Psoas muscle (tissue), 8 donors: Measurements from ENCODE around the gene KDM7A. TPM values are rescaled to one million over a fixed set of nuclear protein-coding genes. Genes with fewer than 3 reads are reported as not detected.
A peak's percentile ranks its signal among the peaks of the same experiment; 100 is the strongest.

Source experiments
- ATAC-seq, 4 donors: fragments of 200-7000 bp; cut with Tn5 transposase; one replicate each; pipeline ENCODE4 v1.9.1; 2020; ENCODE audit warnings: moderate library complexity in 3 of 4, mild to moderate bottlenecking in 2 of 4
- DNase-seq, 2 donors: peaks; one replicate each; pipeline ENCODE4 v3.0.0-alpha.2; 2020
- H3K27ac ChIP-seq: fragments of 200-600 bp; one replicate; pipeline ENCODE4 v1.8.0; 2022
- H3K27me3 ChIP-seq, 3 donors: fragments of 200-600 bp in 1 of 3; one replicate each; pipeline versions ENCODE4 v1.6.1 to v1.8.0; 2013 to 2022; ENCODE audit warnings: low read length in 2 of 3, mild to moderate bottlenecking in 2 of 3, moderate library complexity in 1 of 3; ENCODE audit not compliant: insufficient read depth in 3 of 3
- H3K36me3 ChIP-seq, 2 donors: fragments of 200-600 bp in 1 of 2; one replicate each; pipeline versions ENCODE4 v1.6.1 to v1.8.0; 2013 to 2022; ENCODE audit warnings: low read depth in 1 of 2, mild to moderate bottlenecking in 1 of 2, moderate library complexity in 1 of 2; ENCODE audit not compliant: insufficient read depth in 1 of 2
- H3K4me1 ChIP-seq: fragments of 200-600 bp; one replicate; pipeline ENCODE4 v1.8.0; 2022
- H3K4me3 ChIP-seq: fragments of 200-600 bp; one replicate; pipeline ENCODE4 v1.8.0; 2022; ENCODE audit warnings: mild to moderate bottlenecking
- H3K9me3 ChIP-seq: fragments of 200-600 bp; one replicate; pipeline ENCODE4 v1.8.0; 2022
- CTCF ChIP-seq: fragments of 200-600 bp; IDR thresholded peaks from one replicate; pipeline ENCODE4 v1.8.0; 2022; ENCODE audit warnings: antibody characterized with exemption
- WGBS, 3 donors: extraction: QIAGEN DNeasy Blood & Tissue Kit; methylation state at CpG; one replicate each; pipeline versions ENCODE4 v1.1.6 to v1.1.7; 2013; 5-methylcytosine and 5-hydroxymethylcytosine counted together
- intact Hi-C, 2 donors: fragments of 100-400 bp; cut with DNase I; formaldehyde crosslinking; loops; one replicate each; pipeline versions ENCODE4 v1.11.0 to v1.14.2; 2022
- polyA plus RNA-seq, 3 donors: library from polyadenylated mRNA; stranded (reverse); fragments of 200-250 nt; gene quantifications; one replicate each; pipeline ENCODE4 v1.2.3, GENCODE V29; 2013
- total RNA-seq, 4 donors: library from RNA; stranded (reverse); fragmentation: NEBNext Ultra II Directional in 2 of 4; extraction: Animal tissue kit (Norgen Biotek cat#: 25700) in 2 of 4; gene quantifications; one replicate each; pipeline versions ENCODE4 v1.2.1 to v1.2.4, GENCODE V29; 2021 to 2023
- donor health status: healthy with polysubstance abuse.
- donor health status: DM: no; HTN: no; CAD: no; lungs with moderate emphysema.
- donor health status: Bipolar disorder and iron deficiency.
- donor health status: healthy.
- donor health status: DM: yes; HTN: yes; CAD: no.
- donor health status: DM: no; HTN: no; CAD: no.
- donor health status: DM: no; HTN: no; CAD: no.
- donor health status: DM: yes; HTN: yes; CAD: no.

The KDM7A gene
- total and polyA plus RNA-seq, 7 donors: 5.5 to 59.4 (median 27.4) TPM

GRCh38 chr7:140062118-140062527 lies 114.7 kb downstream of the KDM7A start:
- ATAC-seq (peak in 2 of 4 donors; percentile 12 to 13), DNase-seq (peak in 1 of 2 donors; percentile 39)
- no peak for TF ChIP-seq CTCF
- intact Hi-C loops: no loop called here
- H3K4me1 ChIP-seq: no peaks in the 10 kb centered on the region
- H3K4me3 ChIP-seq: peak overlapping the region; percentile 88
- H3K27ac ChIP-seq: peak overlapping the region; percentile 79
- H3K9me3 ChIP-seq: peaks cover 3% of the 10 kb centered on the region
- WGBS, 3 donors: 8 to 13% (median 10%) methylated on average over 32 of the region's 32 CpGs
- H3K27me3 ChIP-seq: peaks cover 0 to 4% (median 0%) of the 10 kb centered on the region in 3 donors
- peaks cover 0 to under 1% of the 10 kb centered on the region in 2 donors for H3K36me3 ChIP-seq

GRCh38 chr7:140061607-140061930 lies 115.2 kb downstream of the KDM7A start:
- peak overlapping the region; percentile 30 for H3K27ac ChIP-seq
- no peaks in the 10 kb centered on the region for H3K4me1 ChIP-seq
- 89 to 95% (median 89%) methylated on average over 2 of the region's 2 CpGs for WGBS, 3 donors
- no peak for ATAC-seq
- TF ChIP-seq CTCF: no peak
- H3K4me3 ChIP-seq: peak overlapping the region; percentile 88
- peaks cover 0 to 4% (median 0%) of the 10 kb centered on the region in 3 donors for H3K27me3 ChIP-seq
- peaks cover 0 to 6% of the 10 kb centered on the region in 2 donors for H3K36me3 ChIP-seq
- H3K9me3 ChIP-seq: peaks cover 3% of the 10 kb centered on the region
- DNase-seq: no peak
- intact Hi-C loops: no loop called here

- 46 to 57% (median 49%) methylated on average over 11 of the region's 11 CpGs for WGBS, 3 donors
- peak; percentile 25 to 37 (median 35) for ATAC-seq
- Histone ChIP-seq H3K27me3 (peaks cover 0 to 4% (median 0%) of the 10 kb centered on the region in 3 donors), H3K4me3 (peak overlapping the region; percentile 88), H3K9me3 (no peaks in the 10 kb centered on the region), H3K27ac (peak overlapping the region; percentile 30), H3K36me3 (peaks cover 0 to 6% of the 10 kb centered on the region in 2 donors), H3K4me1 (no peaks in the 10 kb centered on the region)
- TF ChIP-seq CTCF: no peak
- DNase-seq: no peak
- intact Hi-C loops: no loop called here
These were observed 115.8 kb downstream of the KDM7A start for GRCh38 chr7:140060788-140061606.

DNA sequence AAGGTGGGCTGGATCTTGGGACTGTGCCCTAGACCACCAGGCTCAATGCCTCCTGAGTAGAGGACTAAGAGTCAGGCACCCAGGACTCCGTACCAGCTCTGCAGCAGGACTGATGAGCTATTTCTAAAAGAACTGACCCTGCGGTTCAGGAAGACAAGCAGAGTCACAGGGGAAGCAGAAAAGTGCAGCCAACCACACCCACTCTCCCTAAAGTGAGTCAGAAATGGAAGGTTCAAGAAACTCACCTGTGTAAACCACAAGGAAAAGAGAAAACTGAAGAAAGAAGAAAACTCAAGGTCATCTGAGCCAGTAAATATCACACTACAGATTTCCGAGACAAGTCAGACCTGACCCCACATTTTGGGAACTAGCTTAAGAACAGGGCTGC lies 116.5 kb downstream of the KDM7A start:
- Histone ChIP-seq H3K27ac (no peak overlapping the region), H3K36me3 (peaks cover 0 to 6% of the 10 kb centered on the region in 2 donors), H3K4me1 (no peaks in the 10 kb centered on the region), H3K27me3 (peaks cover 0 to 4% (median 0%) of the 10 kb centered on the region in 3 donors), H3K9me3 (no peaks in the 10 kb centered on the region), H3K4me3 (no peak overlapping the region)
- WGBS, 3 donors: 82 to 88% (median 85%) methylated on average over 3 of the region's 3 CpGs
- no peak for DNase-seq
- TF ChIP-seq CTCF: no peak
- intact Hi-C loops: no loop called here
- ATAC-seq: no peak
